Measurements from ENCODE around the gene RAX2. TPM values are rescaled to one million over a fixed set of nuclear protein-coding genes. Genes with fewer than 3 reads are reported as not detected.
"Not testable (repeated sequence)": the region's sequence is repeated elsewhere in the genome, so short reads cannot be mapped to it uniquely, and the experiment has no call there.

Gene RAX2
- total RNA-seq, 2 donors from 2014 or later, result not detected

DNA sequence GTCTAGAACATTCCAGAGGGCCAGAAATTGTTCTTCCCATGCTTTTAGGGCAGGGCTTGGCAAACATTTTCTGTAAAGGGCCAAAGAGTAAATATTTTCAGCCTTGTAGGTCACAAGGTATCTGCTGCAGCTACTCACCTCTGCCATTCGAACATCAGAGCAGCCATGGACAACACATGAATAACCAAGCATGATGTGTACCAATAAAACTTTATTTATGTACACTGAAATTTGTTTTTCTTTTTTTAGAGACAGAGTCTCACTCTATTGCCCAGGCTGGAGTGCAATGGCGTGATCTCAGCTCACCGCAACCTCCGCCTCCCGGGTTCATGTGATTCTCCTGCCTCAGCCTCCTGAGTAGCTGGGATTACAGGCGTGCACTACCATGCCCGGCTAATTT is 14.3 kb downstream of the RAX2 start:
- not testable (repeated sequence) for ATAC-seq (replicated peaks in 1 of 2); H3K27me3 Mint-ChIP-seq (ENCODE audit: low read depth); H3K4me3 Mint-ChIP-seq; H3K36me3 Mint-ChIP-seq (ENCODE audit: insufficient read depth in 2 of 2); H3K27ac Mint-ChIP-seq; H3K9me3 Mint-ChIP-seq; DNase-seq
- H3K4me1 Mint-ChIP-seq (ENCODE audit: low read depth), result peaks cover 44% of the 10 kb centered on the region

DNA sequence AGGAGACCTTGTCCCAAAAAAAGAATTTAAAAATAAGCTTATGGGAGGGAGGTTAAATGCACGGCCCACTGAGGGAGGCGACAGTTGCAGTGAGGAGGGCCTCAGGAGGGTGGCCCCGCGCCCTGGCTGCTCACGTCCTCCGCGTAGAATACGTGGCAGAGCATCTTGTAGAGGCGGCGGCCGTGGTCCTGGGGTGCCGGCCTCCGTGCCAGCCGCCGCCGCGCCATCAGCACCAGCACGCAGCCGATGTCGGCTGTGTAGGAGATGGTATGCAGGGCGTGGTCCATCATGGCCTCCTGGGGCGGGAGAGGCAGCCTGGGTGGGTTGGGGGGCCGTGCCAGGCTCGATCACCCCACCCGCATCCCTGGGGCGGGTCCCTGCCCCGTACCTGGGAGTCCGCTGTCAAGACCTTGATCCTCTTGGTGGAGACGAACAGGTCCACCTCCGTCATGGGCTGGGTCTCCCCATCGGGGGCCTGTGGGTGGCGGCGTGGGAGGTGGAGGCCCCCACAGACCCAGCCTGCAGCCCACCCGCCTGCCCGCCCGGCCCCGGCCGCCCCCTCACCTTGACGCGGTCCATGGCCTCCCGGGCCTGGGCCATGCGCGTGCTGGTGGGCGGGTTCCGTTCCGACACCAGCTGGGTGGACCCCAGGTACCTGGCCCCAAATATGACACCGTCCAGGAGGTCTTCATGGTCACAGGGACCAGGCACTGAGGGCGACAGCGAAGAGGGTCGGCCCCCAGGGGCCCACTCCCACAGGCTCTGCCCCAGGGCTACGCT is 18.2 kb downstream of the RAX2 start:
- Mint-ChIP-seq H3K4me1 (ENCODE audit: low read depth) (peaks cover 7% of the 10 kb centered on the region), H3K27ac (no peak overlapping the region), H3K27me3 (ENCODE audit: low read depth) (no peaks in the 10 kb centered on the region), H3K9me3 (no peaks in the 10 kb centered on the region), H3K4me3 (no peak overlapping the region), H3K36me3 (ENCODE audit: insufficient read depth in 2 of 2) (peaks cover 0 to 16% of the 10 kb centered on the region in 2 donors)
- ATAC-seq (replicated peaks in 1 of 2), result no peak
- DNase-seq, result no peak

DNA sequence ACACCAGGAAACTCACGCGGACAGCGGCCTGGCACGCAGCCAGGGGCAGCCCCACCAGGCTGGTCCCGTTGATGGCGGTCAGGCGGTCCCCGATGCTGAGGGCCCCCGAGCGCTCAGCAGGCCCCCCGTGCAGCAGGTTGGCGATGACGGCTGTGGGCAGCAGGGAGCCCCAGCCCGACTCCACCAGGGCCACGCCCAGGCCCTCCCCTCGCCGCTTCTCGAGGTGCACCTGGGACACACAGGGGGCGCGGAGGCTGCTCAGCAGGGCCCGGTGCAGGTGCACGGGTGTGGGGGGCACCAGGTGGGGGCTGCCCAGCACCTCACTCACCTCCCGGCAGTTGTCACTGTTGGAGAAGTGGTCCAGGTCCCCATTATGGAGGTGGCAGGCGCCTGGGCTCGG is 19.5 kb downstream of the RAX2 start:
- Mint-ChIP-seq H3K4me1 (ENCODE audit: low read depth) (peaks cover 6% of the 10 kb centered on the region), H3K9me3 (no peaks in the 10 kb centered on the region), H3K27ac (no peak overlapping the region), H3K27me3 (ENCODE audit: low read depth) (no peaks in the 10 kb centered on the region), H3K36me3 (ENCODE audit: insufficient read depth in 2 of 2) (peaks cover 0 to 16% of the 10 kb centered on the region in 2 donors), H3K4me3 (no peak overlapping the region)
- DNase-seq (no peak), ATAC-seq (replicated peaks in 1 of 2) (no peak)

DNA sequence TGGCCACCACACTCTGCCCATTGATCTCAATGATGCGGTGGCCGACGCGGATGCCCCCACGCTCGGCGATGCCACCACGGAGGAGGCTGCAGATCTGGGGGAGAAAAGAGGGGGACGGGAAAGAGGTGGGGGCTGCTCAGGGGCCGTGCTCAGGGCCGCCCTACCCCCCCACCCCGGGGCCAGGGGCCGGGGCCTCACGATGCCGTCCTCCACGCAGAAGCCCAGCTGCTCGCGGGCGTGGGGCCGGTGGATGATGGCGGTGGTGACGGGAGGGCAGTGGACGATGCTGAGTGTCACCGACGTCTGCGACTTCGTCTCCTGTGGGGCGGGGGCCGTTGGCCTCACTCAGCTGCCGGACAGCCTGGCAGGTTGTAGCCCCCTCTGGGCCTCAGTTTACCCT is 20.8 kb downstream of the RAX2 start:
- no peaks in the 10 kb centered on the region for H3K27me3 Mint-ChIP-seq (ENCODE audit: low read depth)
- peaks cover 6% of the 10 kb centered on the region for H3K4me1 Mint-ChIP-seq (ENCODE audit: low read depth)
- DNase-seq (no peak), ATAC-seq (replicated peaks in 1 of 2) (no peak)
- no peak overlapping the region for H3K27ac Mint-ChIP-seq
- H3K9me3 Mint-ChIP-seq, result no peaks in the 10 kb centered on the region
- peaks cover 0 to 16% of the 10 kb centered on the region in 2 donors for H3K36me3 Mint-ChIP-seq (ENCODE audit: insufficient read depth in 2 of 2)
- no peak overlapping the region for H3K4me3 Mint-ChIP-seq

DNA sequence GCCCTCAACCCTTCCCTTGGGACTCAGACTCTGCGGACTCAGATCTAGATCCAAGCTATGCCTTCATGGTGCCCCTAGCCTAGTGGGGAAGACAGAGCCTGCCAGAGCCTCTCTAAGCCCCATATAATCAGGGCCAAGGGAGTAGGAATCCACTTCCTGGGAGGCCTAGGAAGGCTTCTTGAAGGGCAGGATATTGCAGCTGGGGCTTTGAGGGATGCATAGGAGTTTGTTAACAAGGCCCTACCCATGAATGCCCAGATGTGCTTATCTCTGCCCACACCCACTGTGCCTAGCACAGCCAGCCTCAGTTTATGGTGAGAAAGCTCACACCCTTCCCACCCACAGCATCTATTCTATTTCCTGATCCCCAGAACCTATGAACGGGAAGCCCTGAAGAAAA is 21.8 kb downstream of the RAX2 start:
- Mint-ChIP-seq H3K4me1 (ENCODE audit: low read depth) (peaks cover 5% of the 10 kb centered on the region), H3K36me3 (ENCODE audit: insufficient read depth in 2 of 2) (peaks cover 0 to 16% of the 10 kb centered on the region in 2 donors)
- ATAC-seq (replicated peaks in 1 of 2), result no peak

DNA sequence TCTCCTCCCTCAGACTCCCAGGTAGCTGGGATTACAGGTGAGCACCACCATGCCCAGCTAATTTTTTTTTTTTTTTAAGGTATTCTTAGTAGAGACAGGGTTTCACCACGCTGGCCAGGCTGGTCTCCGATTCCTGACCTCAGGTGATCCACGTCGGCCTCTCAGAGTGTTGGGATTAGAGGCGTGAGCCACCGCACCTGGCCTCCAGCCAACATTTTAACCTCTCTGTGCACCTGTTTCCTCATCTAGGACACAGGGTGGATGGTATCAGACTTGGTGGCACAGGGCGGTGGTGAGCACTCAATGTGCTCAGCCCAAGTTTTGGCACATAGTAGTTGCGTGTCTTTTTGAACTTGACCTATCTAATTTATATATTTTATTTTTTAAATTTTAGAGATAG is 23.1 kb downstream of the RAX2 start:
- Mint-ChIP-seq H3K9me3 (no peaks in the 10 kb centered on the region), H3K36me3 (ENCODE audit: insufficient read depth in 2 of 2) (peaks cover 0 to 12% of the 10 kb centered on the region in 2 donors), H3K27me3 (ENCODE audit: low read depth) (no peaks in the 10 kb centered on the region), H3K4me3 (no peak overlapping the region), H3K27ac (no peak overlapping the region), H3K4me1 (ENCODE audit: low read depth) (no peaks in the 10 kb centered on the region)
- ATAC-seq (replicated peaks in 1 of 2) (no peak), DNase-seq (no peak)

More for the DNA sequence above, 21.8 kb downstream of the RAX2 start:
- no peak for DNase-seq
- Mint-ChIP-seq H3K27me3 (ENCODE audit: low read depth) (no peaks in the 10 kb centered on the region), H3K27ac (no peak overlapping the region), H3K9me3 (no peaks in the 10 kb centered on the region), H3K4me3 (no peak overlapping the region)

DNA sequence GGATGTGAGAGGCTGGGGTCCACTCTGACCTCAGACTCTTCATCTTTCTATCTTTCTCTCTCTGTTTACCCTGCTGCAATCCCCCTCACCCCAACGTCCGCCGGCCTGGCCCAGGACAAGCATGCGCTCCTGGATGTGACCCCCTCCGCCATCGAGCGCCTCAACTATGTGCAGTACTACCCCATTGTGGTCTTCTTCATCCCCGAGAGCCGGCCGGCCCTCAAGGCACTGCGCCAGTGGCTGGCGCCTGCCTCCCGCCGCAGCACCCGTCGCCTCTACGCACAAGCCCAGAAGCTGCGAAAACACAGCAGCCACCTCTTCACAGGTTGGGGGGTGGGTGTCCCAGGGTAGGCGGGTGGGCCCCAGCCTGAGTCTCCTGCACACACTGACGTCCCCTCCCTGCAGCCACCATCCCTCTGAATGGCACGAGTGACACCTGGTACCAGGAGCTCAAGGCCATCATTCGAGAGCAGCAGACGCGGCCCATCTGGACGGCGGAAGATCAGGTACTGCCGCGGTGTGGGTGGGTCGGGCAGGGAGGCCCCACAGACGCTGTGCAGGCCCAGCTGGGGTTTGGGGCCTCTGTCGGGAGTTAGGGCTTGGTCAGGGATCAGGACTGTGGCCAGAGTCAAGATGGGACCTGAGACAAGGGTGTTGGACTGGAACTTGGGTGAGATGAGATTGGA is 25.5 kb downstream of the RAX2 start:
- DNase-seq (no peak), ATAC-seq (replicated peaks in 1 of 2) (no peak)
- Mint-ChIP-seq H3K9me3 (no peaks in the 10 kb centered on the region), H3K36me3 (ENCODE audit: insufficient read depth in 2 of 2) (peaks cover 0 to 12% of the 10 kb centered on the region in 2 donors), H3K4me1 (ENCODE audit: low read depth) (no peaks in the 10 kb centered on the region), H3K27me3 (ENCODE audit: low read depth) (no peaks in the 10 kb centered on the region), H3K27ac (no peak overlapping the region), H3K4me3 (no peak overlapping the region)

DNA sequence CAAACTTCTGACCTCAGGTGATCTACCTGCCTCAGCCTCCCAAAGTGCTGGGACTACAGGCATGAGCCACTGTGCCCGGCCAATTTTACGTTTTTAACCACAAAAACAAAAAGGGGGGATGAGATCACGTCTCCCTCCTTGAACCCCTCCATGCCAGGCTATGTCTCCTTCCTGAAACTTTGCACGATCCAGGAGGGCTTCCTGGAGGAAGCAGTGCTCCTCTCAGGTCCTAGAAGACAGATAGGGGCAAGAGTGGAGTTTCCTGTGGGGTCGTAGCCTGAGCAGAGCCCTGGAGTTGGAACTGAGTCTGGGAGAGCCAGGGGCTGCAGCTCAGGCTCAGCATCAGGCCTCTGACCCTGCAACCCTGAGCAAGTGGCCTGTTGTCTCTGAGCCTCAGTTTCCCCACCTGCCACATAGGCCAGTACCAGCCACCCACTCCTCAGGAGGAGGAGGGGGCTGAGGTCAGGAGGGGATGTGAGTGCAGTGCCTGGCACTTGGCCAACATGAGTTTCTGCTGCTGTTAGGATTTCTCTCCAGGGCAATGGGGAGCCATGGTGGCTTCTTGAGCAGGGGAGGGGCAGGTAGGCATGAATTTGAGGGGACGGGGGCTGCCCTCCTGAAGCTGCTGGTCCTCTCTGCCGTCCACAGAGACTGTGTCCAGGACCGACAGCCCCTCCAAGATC is 26.5 kb downstream of the RAX2 start:
- H3K4me1 Mint-ChIP-seq (ENCODE audit: low read depth), result no peaks in the 10 kb centered on the region
- H3K27me3 Mint-ChIP-seq (ENCODE audit: low read depth), result no peaks in the 10 kb centered on the region
- H3K27ac Mint-ChIP-seq, result no peak overlapping the region
- H3K4me3 Mint-ChIP-seq, result no peak overlapping the region
- DNase-seq, result no peak
- peaks cover 0 to 9% of the 10 kb centered on the region in 2 donors for H3K36me3 Mint-ChIP-seq (ENCODE audit: insufficient read depth in 2 of 2)
- ATAC-seq (replicated peaks in 1 of 2), result no peak
- no peaks in the 10 kb centered on the region for H3K9me3 Mint-ChIP-seq

DNA sequence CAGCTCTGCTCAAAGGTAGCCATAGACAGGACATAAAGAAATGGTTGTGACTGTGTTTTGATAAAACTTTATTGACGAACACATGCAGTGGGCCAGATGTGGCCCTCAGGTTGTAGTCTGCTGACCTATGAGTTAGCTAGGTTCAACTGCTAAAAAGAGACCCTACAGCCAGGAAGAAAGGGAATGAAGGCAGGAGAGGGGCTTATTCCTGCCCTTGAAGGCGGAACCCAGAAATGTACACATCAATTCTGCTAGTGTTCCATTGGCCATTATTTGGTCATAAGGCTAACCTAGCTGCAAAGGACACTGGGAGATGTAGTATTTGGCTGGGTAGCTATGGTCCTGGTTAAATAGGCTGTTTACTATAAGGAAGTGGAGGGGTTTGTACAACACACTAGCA is 28.5 kb downstream of the RAX2 start:
- DNase-seq, result no peak
- Mint-ChIP-seq H3K36me3 (ENCODE audit: insufficient read depth in 2 of 2) (no peaks in the 10 kb centered on the region), H3K4me3 (no peak overlapping the region), H3K9me3 (no peaks in the 10 kb centered on the region), H3K27me3 (ENCODE audit: low read depth) (no peaks in the 10 kb centered on the region), H3K27ac (no peak overlapping the region), H3K4me1 (ENCODE audit: low read depth) (peaks cover 6% of the 10 kb centered on the region)
- no peak for ATAC-seq (replicated peaks in 1 of 2)

DNA sequence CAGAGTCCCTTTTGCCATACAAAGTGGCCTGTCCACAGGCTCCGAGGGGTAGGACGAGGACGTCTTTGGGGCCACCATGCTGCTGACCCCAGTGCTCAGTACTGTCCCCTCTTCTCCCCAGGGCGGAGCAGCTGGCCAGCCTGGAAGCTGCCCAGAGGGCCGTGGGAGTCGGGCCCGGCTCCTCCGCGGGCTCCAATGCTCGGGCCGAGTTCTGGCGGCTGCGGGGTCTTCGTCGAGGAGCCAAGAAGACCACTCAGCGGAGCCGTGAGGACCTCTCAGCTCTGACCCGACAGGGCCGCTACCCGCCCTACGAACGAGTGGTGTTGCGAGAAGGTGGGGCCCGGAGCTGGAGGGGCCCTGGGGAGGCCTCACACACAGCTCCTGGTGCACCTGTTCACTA is 31.6 kb downstream of the RAX2 start:
- H3K36me3 Mint-ChIP-seq (ENCODE audit: insufficient read depth in 2 of 2), result no peaks in the 10 kb centered on the region
- no peak for DNase-seq
- no peak overlapping the region for H3K4me3 Mint-ChIP-seq
- no peak for ATAC-seq (replicated peaks in 1 of 2)
- no peaks in the 10 kb centered on the region for H3K9me3 Mint-ChIP-seq
- H3K27me3 Mint-ChIP-seq (ENCODE audit: low read depth), result no peaks in the 10 kb centered on the region
- no peak overlapping the region for H3K27ac Mint-ChIP-seq
- H3K4me1 Mint-ChIP-seq (ENCODE audit: low read depth), result peaks cover 6% of the 10 kb centered on the region

DNA sequence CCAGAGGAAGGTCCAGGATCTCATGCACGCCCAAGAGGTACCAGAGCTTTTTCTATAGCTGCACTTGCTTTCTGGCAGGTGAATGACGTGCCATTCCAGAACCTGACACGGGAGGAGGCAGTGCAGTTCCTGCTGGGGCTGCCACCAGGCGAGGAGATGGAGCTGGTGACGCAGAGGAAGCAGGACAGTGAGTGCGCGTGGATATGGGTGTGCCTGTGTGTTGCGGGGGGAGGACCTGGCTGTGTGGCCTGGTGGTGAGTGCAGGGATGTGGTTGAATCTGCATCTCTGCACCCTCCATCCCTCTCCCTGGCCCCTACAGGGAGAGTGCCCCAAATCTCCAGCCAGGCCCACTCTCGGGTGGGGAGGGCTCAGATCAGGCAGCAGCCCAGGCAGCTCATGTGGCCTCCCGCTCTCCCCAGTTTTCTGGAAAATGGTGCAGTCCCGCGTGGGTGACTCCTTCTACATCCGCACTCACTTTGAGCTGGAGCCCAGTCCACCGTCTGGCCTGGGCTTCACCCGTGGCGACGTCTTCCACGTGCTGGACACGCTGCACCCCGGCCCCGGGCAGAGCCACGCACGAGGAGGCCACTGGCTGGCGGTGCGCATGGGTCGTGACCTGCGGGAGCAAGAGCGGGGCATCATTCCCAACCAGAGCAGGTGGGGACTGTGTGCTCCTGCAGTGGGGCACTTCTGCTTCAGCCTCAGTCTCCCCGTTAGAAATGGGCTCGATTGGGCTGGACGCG is 33.4 kb downstream of the RAX2 start:
- no peak for DNase-seq
- H3K9me3 Mint-ChIP-seq, result no peaks in the 10 kb centered on the region
- H3K27ac Mint-ChIP-seq, result no peak overlapping the region
- no peaks in the 10 kb centered on the region for H3K36me3 Mint-ChIP-seq (ENCODE audit: insufficient read depth in 2 of 2)
- H3K4me1 Mint-ChIP-seq (ENCODE audit: low read depth), result peaks cover 6% of the 10 kb centered on the region
- H3K27me3 Mint-ChIP-seq (ENCODE audit: low read depth), result no peaks in the 10 kb centered on the region
- ATAC-seq (replicated peaks in 1 of 2), result no peak
- H3K4me3 Mint-ChIP-seq, result no peak overlapping the region

DNA sequence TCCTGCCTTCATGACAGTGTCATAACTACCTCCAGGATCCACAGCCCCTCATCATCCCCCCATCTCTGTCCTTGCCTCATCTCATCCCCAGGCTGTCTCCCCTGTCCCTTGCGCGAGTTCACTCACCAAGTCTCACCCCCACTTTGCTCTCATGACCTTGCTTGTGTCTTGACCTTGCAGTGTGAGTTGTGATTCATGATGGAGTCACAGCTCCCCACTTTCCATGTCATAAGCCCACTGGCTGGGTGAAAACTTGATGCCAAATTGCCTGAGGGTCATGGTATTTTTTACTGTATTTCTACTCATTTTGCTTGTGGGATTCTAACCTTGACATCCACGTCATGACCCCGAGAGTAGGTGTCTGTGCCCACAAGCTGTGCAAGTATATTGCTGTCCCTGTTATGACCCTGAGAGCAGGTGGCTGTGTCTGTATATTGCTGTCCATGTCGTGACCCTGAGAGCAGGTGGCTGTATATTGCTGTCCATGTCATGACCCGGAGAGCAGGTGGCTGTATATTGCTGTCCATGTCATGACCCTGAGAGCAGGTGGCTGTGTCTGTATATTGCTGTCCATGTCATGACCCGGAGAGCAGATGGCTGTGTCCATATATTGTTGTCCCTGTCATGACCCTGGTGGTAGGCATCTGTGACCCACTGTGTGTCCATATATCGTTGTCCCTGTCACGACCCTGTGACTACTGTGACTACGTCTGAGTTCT is 34.4 kb downstream of the RAX2 start:
- peaks cover 6% of the 10 kb centered on the region for H3K4me1 Mint-ChIP-seq (ENCODE audit: low read depth)
- H3K4me3 Mint-ChIP-seq, result no peak overlapping the region
- no peak for DNase-seq
- H3K27ac Mint-ChIP-seq, result no peak overlapping the region
- H3K36me3 Mint-ChIP-seq (ENCODE audit: insufficient read depth in 2 of 2), result no peaks in the 10 kb centered on the region
- H3K27me3 Mint-ChIP-seq (ENCODE audit: low read depth), result no peaks in the 10 kb centered on the region
- no peak for ATAC-seq (replicated peaks in 1 of 2)
- H3K9me3 Mint-ChIP-seq, result no peaks in the 10 kb centered on the region

Measured in activated T-cell treated with anti-CD3 and anti-CD28 coated beads, Interleukin-2, amount 50 U/mL, for 72 hours (primary cell).